Measurements from ENCODE around the gene IST1.

DNA sequence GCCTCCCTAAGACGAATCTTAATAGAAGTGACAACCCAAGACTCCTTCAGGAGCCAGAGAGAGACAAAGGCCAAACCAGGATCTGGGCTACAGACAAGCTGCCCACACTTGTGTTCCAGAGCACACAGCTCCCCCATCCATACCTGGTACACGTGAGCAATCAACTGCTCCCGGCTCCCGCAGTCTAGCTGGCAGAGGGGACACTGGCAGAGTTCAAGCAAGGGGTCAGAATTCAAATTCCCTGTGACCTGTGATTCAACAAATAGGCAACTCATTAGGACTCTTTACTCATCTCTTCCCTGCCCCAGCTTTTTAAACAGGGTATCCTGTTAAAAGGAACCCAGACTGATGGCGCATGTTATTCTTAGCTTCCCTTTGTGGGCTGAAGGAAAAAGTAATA is 31.3 kb upstream of the IST1 start:
- no peak for TF ChIP-seq ESRRG (CRISPR knock-in tag; IDR thresholded peaks at IDR 0.05)
- TF ChIP-seq GLIS3 (CRISPR knock-in tag; IDR thresholded peaks at IDR 0.05), result no peak
- no peak for TF ChIP-seq POU6F1 (CRISPR knock-in tag; IDR thresholded peaks at IDR 0.05; ENCODE audit: borderline replicate concordance, low read depth)
- TF ChIP-seq CREB5 (CRISPR knock-in tag; IDR thresholded peaks at IDR 0.05; ENCODE audit: low read depth), result no peak
- no peak for TF ChIP-seq RARB (CRISPR knock-in tag; IDR thresholded peaks at IDR 0.05)
